GM23338 (cell line): ENCODE results near the gene GPAT2.
"Not testable (repeated sequence)": the region's sequence is repeated elsewhere in the genome, so short reads cannot be mapped to it uniquely, and the experiment has no call there.

ENCODE experiments used
- CREB1 ChIP-seq: fragments of 250-450 bp; sonication (Bioruptor Pico); IDR thresholded peaks from 2 replicates; pipeline ENCODE4 v1.5.0; 2020; ENCODE audit warnings: low read depth, mild to moderate bottlenecking, moderate library complexity
- EZH2 ChIP-seq: fragments of 200-600 bp; sonication (generic); IDR thresholded peaks from one replicate; pipeline ENCODE4 v1.8.0; 2017; ENCODE audit warnings: antibody characterized with exemption, mild to moderate bottlenecking, low read depth; ENCODE audit not compliant: unreplicated experiment
- EZH2phosphoT487 ChIP-seq: fragments of 200-600 bp; sonication (generic); IDR thresholded peaks from one replicate; pipeline ENCODE4 v1.8.1; 2018; ENCODE audit warnings: antibody characterized with exemption; ENCODE audit not compliant: unreplicated experiment
- JUNB ChIP-seq: IDR thresholded peaks from one replicate; pipeline ENCODE4 v1.6.1; 2016; ENCODE audit warnings: antibody characterized with exemption; ENCODE audit not compliant: unreplicated experiment
- NANOG ChIP-seq: IDR thresholded peaks from 2 replicates; pipeline ENCODE4 v1.6.1; 2016; ENCODE audit warnings: antibody characterized with exemption, borderline replicate concordance
- POLR2AphosphoS5 ChIP-seq: IDR thresholded peaks from 2 replicates; pipeline ENCODE4 v1.6.1; 2016; ENCODE audit warnings: antibody characterized with exemption, low read depth
- REST ChIP-seq: IDR thresholded peaks from one replicate; pipeline ENCODE4 v1.6.1; 2018; ENCODE audit warnings: antibody characterized with exemption; ENCODE audit not compliant: unreplicated experiment
- STAT1 ChIP-seq: IDR thresholded peaks from one replicate; pipeline ENCODE4 v1.6.1; 2016; ENCODE audit warnings: antibody characterized with exemption; ENCODE audit not compliant: unreplicated experiment
- ZNF114 ChIP-seq: fragments of 250-450 bp; sonication (Bioruptor Pico); IDR thresholded peaks from 2 replicates; pipeline ENCODE4 v1.5.0; 2020; ENCODE audit warnings: mild to moderate bottlenecking, moderate library complexity
- ZNF331 ChIP-seq: fragments of 250-450 bp; sonication (Bioruptor Pico); IDR thresholded peaks from 2 replicates; pipeline ENCODE4 v1.5.0; 2020; ENCODE audit warnings: low read depth, mild to moderate bottlenecking, moderate library complexity
- ZNF462 ChIP-seq: fragments of 250-450 bp; sonication (Bioruptor Pico); IDR thresholded peaks from 2 replicates; pipeline ENCODE4 v1.5.0; 2020; ENCODE audit warnings: mild to moderate bottlenecking, moderate library complexity
- TF ChIP-seq, protein P1 (sequence below), 2 experiments: fragments of 200-600 bp in 1 of 2; sonication (generic) in 1 of 2; conservative IDR thresholded peaks; 2 replicates each; pipeline versions ENCODE4 v1.5.1 to v1.6.1; 2016 to 2017; ENCODE audit warnings: antibody characterized with exemption in 2 of 2, low read depth in 2 of 2, mild to moderate bottlenecking in 2 of 2, moderate library complexity in 1 of 2
- TF ChIP-seq, protein P2 (sequence below): IDR thresholded peaks from 2 replicates; pipeline ENCODE4 v1.6.1; 2016; ENCODE audit warnings: antibody characterized with exemption

DNA sequence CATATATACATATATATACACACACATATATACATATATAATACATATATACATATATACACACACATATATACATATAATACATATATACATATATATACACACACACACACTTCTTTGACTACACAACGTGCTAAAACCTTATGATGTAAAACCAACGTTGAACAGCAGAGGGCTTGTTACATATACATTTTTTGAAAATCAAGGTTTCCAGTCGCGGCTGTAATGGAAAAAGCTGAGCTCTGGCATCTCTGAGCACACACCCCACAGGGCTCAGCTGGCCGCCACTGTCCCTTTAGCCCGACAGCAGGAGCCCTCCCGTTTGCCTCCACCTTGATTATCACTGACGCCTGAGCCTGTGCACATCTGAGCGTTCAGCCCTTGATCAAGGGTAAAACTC, 719 bp downstream of the GPAT2 start:
- TF ChIP-seq, protein P1, sequence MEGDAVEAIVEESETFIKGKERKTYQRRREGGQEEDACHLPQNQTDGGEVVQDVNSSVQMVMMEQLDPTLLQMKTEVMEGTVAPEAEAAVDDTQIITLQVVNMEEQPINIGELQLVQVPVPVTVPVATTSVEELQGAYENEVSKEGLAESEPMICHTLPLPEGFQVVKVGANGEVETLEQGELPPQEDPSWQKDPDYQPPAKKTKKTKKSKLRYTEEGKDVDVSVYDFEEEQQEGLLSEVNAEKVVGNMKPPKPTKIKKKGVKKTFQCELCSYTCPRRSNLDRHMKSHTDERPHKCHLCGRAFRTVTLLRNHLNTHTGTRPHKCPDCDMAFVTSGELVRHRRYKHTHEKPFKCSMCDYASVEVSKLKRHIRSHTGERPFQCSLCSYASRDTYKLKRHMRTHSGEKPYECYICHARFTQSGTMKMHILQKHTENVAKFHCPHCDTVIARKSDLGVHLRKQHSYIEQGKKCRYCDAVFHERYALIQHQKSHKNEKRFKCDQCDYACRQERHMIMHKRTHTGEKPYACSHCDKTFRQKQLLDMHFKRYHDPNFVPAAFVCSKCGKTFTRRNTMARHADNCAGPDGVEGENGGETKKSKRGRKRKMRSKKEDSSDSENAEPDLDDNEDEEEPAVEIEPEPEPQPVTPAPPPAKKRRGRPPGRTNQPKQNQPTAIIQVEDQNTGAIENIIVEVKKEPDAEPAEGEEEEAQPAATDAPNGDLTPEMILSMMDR (conservative IDR thresholded peaks at IDR 0.05; ENCODE audit: low read depth in 2 of 2): not testable (repeated sequence)
- TF ChIP-seq EZH2; ZNF114 (CRISPR knock-in tag); EZH2phosphoT487; POLR2AphosphoS5; REST; CREB1; STAT1; ZNF331 (CRISPR knock-in tag); JUNB; NANOG; ZNF462 (CRISPR knock-in tag): not testable (repeated sequence)
- TF ChIP-seq, protein P2, sequence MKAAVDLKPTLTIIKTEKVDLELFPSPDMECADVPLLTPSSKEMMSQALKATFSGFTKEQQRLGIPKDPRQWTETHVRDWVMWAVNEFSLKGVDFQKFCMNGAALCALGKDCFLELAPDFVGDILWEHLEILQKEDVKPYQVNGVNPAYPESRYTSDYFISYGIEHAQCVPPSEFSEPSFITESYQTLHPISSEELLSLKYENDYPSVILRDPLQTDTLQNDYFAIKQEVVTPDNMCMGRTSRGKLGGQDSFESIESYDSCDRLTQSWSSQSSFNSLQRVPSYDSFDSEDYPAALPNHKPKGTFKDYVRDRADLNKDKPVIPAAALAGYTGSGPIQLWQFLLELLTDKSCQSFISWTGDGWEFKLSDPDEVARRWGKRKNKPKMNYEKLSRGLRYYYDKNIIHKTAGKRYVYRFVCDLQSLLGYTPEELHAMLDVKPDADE: not testable (repeated sequence)
